Tibial nerve (tissue), 4 donors: ENCODE results near the gene CPZ. TPM values are rescaled to one million over a fixed set of nuclear protein-coding genes. Genes with fewer than 3 reads are reported as not detected.

Experiments used
- DNase-seq, 2 donors: peaks; one replicate each; pipeline ENCODE4 v3.0.0-alpha.2; 2019; ENCODE audit warnings: low spot score in 2 of 2
- H3K27ac ChIP-seq, 4 donors: fragments of 200-600 bp; sonication (generic) in 3 of 4; one replicate each; pipeline ENCODE4 v1.5.1; 2017 to 2019; ENCODE audit warnings: mild to moderate bottlenecking in 1 of 4
- H3K27me3 ChIP-seq, 2 donors: fragments of 200-600 bp; sonication (generic) in 1 of 2; one replicate each; pipeline versions ENCODE4 v1.5.1 to v1.6.0; 2017 to 2019
- H3K36me3 ChIP-seq, 3 donors: fragments of 200-600 bp; sonication (generic); one replicate each; pipeline ENCODE4 v1.5.1; 2018 to 2019
- H3K4me1 ChIP-seq, 4 donors: fragments of 200-600 bp; sonication (generic) in 3 of 4; one replicate each; pipeline ENCODE4 v1.5.1; 2017 to 2019
- H3K4me3 ChIP-seq, 4 donors: fragments of 200-600 bp; sonication (generic) in 3 of 4; one replicate each; pipeline ENCODE4 v1.5.1; 2017 to 2019; ENCODE audit warnings: mild to moderate bottlenecking in 1 of 4, moderate library complexity in 1 of 4
- H3K9me3 ChIP-seq, 4 donors: fragments of 200-600 bp; sonication (generic) in 3 of 4; one replicate each; pipeline ENCODE4 v1.5.1; 2017 to 2019
- CTCF ChIP-seq, 5 experiments: fragments of 200-600 bp in 3 of 5; fragments of 450-650 bp in 2 of 5; sonication (generic) in 3 of 5; IDR thresholded peaks; one replicate each; pipeline ENCODE4 v1.5.1; 2016 to 2019; ENCODE audit warnings: antibody characterized with exemption in 5 of 5, mild to moderate bottlenecking in 3 of 5, moderate library complexity in 2 of 5
- EP300 ChIP-seq, 2 donors: sonication (generic); formaldehyde crosslinking; IDR thresholded peaks; one replicate each; pipeline ENCODE4 v1.6.1; 2017; ENCODE audit warnings: antibody characterized with exemption in 2 of 2, mild to moderate bottlenecking in 1 of 2
- POLR2A ChIP-seq, 2 donors: fragments of 450-650 bp; IDR thresholded peaks; one replicate each; pipeline ENCODE4 v1.6.1; 2017; ENCODE audit warnings: antibody characterized with exemption in 2 of 2, mild to moderate bottlenecking in 2 of 2, moderate library complexity in 2 of 2
- WGBS, 2 donors: methylation state at CpG; one replicate each; pipeline ENCODE4 v1.1.5; 2018; 5-methylcytosine and 5-hydroxymethylcytosine counted together
- total RNA-seq, 4 donors: library from RNA; depleted of rRNA; stranded (reverse); fragments of >200 nt; gene quantifications; one replicate each; pipeline ENCODE4 v1.1.0, GENCODE V29; 2016

CPZ gene
- total RNA-seq, 4 donors from 2014 or later: 1.6 to 11.7 (median 2.5) TPM

DNA sequence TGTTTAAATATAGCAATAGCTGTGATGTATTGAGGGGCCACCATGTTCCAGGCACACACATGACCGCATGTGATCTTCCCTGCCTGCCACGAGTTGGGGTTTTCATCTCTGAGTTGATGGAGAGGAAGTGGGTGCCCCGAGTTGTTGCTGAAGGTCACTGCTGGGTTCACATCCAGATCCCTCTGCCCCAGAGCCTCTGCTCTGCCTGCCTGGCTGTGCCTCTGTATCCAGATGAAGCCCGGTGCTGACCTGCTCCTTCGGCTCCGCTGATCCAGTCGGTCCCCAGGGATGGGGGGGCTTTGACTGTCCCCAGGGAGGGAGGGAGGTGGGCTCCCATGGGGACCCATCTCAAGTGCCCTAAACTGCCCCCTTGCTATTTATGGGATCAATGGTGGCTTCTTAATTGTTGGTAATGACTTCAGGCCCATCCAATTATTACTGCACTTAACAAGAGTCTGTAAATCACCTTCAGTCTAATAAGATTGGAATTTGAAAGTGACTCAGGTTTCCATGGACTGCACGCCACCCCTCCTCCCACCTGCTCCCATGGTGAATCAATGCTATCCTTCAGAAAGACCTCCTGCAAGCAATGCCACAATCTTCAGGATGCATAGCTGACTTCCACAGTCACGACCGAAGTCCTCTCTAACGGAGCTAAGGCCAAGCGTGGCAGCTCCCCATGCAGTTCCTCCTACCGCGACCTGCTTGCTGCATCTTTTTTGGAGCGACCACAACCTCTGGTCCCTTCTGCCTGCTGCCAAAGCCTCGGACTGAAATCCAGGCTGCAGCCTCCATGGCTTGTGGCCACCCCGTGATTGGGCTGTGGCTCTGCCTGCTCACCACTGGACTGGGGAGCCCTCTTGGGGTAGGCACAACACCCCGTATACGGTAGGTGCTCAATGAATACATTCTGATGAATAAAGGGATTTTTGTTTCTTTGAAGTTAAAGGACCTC is 73.1 kb downstream of the CPZ start:
- TF ChIP-seq CTCF (IDR thresholded peaks at IDR 0.05) (no peak), EP300 (IDR thresholded peaks at IDR 0.05) (no peak), POLR2A (IDR thresholded peaks at IDR 0.05) (no peak)

GRCh38 chr4:8666581-8666980 is 74.0 kb downstream of the CPZ start:
- Histone ChIP-seq H3K4me3 (no peak overlapping the region), H3K27me3 (no peaks in the 10 kb centered on the region), H3K9me3 (peaks cover 0 to 12% (median 0%) of the 10 kb centered on the region in 4 donors), H3K27ac (no peak overlapping the region), H3K36me3 (no peaks in the 10 kb centered on the region), H3K4me1 (no peaks in the 10 kb centered on the region)
- TF ChIP-seq POLR2A (IDR thresholded peaks at IDR 0.05) (no peak), CTCF (IDR thresholded peaks at IDR 0.05) (no peak), EP300 (IDR thresholded peaks at IDR 0.05) (no peak)
- WGBS, 2 donors: 71 to 77% methylated on average over 6 of the region's 6 CpGs
- no peak for DNase-seq

More for the DNA sequence above, 73.1 kb downstream of the CPZ start:
- H3K4me1 ChIP-seq: no peaks in the 10 kb centered on the region
- H3K27me3 ChIP-seq: no peaks in the 10 kb centered on the region
- H3K4me3 ChIP-seq: no peak overlapping the region
- no peak for DNase-seq
- no peak overlapping the region for H3K27ac ChIP-seq
- H3K9me3 ChIP-seq: peaks cover 0 to 12% (median 0%) of the 10 kb centered on the region in 4 donors
- WGBS, 2 donors: 66 to 67% methylated on average over 19 of the region's 19 CpGs
- H3K36me3 ChIP-seq: no peaks in the 10 kb centered on the region

Other genes starting within 250 kb of the CPZ start
- 10 to 100 TPM; 17.3 to 36.0 (median 24.5) TPM for gene ACOX3, start 152.0 kb upstream of the CPZ start, total RNA-seq
- gene TRMT44, start 152.0 kb upstream of the CPZ start, total RNA-seq: 10 to 100 TPM; 24.5 to 71.4 (median 52.9) TPM
- gene GPR78, start 12.4 kb upstream of the CPZ start, total RNA-seq: not detected